ENCODE data around the gene FCAR.
"Not testable (repeated sequence)": the region's sequence is repeated elsewhere in the genome, so short reads cannot be mapped to it uniquely, and the experiment has no call there.

GRCh38 chr19:54863459-54863858 is 10.6 kb upstream of the FCAR start:
- not testable (repeated sequence) for TF ChIP-seq CTCF (conservative IDR thresholded peaks at IDR 0.05; ENCODE audit: low read depth, low read length); EZH2 (IDR thresholded peaks at IDR 0.05; ENCODE audit: low read length, unreplicated experiment); EZH2phosphoT487 (IDR thresholded peaks at IDR 0.05; ENCODE audit: borderline replicate concordance, low read length)

Data from PC-3 (cell line).